Mesodermal cell (in vitro differentiated cells): ENCODE results near the gene HK3.
"Not testable (repeated sequence)": the region's sequence is repeated elsewhere in the genome, so short reads cannot be mapped to it uniquely, and the experiment has no call there.

Source experiments
- H3K27ac ChIP-seq: 2 replicates; pipeline ENCODE4 v1.7.0; 2013; ENCODE audit warnings: mild to moderate bottlenecking, low read depth, low read length, moderate library complexity; ENCODE audit not compliant: severe bottlenecking
- H3K36me3 ChIP-seq: 2 replicates; pipeline ENCODE4 v1.7.1; 2013; ENCODE audit warnings: mild to moderate bottlenecking, low read length, moderate library complexity; ENCODE audit not compliant: control insufficient read depth, insufficient read depth
- H3K4me1 ChIP-seq: one replicate; pipeline ENCODE4 v1.7.1; 2013; ENCODE audit warnings: mild to moderate bottlenecking, low read length; ENCODE audit not compliant: insufficient read depth, control insufficient read depth, poor library complexity, severe bottlenecking
- H3K4me3 ChIP-seq: 2 replicates; pipeline ENCODE4 v1.7.0; 2013; ENCODE audit warnings: low read length, control low read depth, mild to moderate bottlenecking; ENCODE audit not compliant: insufficient read depth, poor library complexity, severe bottlenecking; ENCODE audit errors: extremely low read depth
- H3K9me3 ChIP-seq: 2 replicates; pipeline ENCODE4 v1.7.1; 2013; ENCODE audit warnings: mild to moderate bottlenecking, low read length, moderate library complexity; ENCODE audit not compliant: control insufficient read depth
- WGBS, 2 experiments: methylation state at CpG; one replicate each; pipeline ENCODE4 v1.1.5; 2013; ENCODE audit warnings: missing lambda C conversion rate in 2 of 2; ENCODE audit not compliant: insufficient coverage in 2 of 2; 5-methylcytosine and 5-hydroxymethylcytosine counted together

HK3 gene

GRCh38 chr5:176875014-176875550 is 24.1 kb downstream of the HK3 start:
- Histone ChIP-seq H3K36me3 (no peaks in the 10 kb centered on the region), H3K4me3 (no peak overlapping the region), H3K4me1 (no peaks in the 10 kb centered on the region), H3K27ac (no peak overlapping the region), H3K9me3 (no peaks in the 10 kb centered on the region)
- 89 to 90% methylated on average over 17 of the region's 17 CpGs for WGBS, 2 experiments

- 94 to 96% methylated on average over 5 to 11 of the region's 20 CpGs for WGBS, 2 experiments
- H3K4me3 ChIP-seq: no peak overlapping the region
These were observed 24.9 kb downstream of the HK3 start for GRCh38 chr5:176874198-176874780.

GRCh38 chr5:176873541-176874172 is 25.5 kb downstream of the HK3 start:
- 84 to 86% methylated on average over 13 to 16 of the region's 16 CpGs for WGBS, 2 experiments
- H3K4me1 ChIP-seq: no peaks in the 10 kb centered on the region
- no peaks in the 10 kb centered on the region for H3K9me3 ChIP-seq
- H3K4me3 ChIP-seq: no peak overlapping the region
- no peaks in the 10 kb centered on the region for H3K36me3 ChIP-seq
- no peak overlapping the region for H3K27ac ChIP-seq

More at GRCh38 chr5:176874198-176874780, 24.9 kb downstream of the HK3 start:
- Histone ChIP-seq H3K36me3 (no peaks in the 10 kb centered on the region), H3K4me1 (no peaks in the 10 kb centered on the region), H3K9me3 (no peaks in the 10 kb centered on the region), H3K27ac (no peak overlapping the region)

- not testable (repeated sequence) for H3K4me1 ChIP-seq, H3K4me3 ChIP-seq, H3K9me3 ChIP-seq, H3K36me3 ChIP-seq, H3K27ac ChIP-seq
- WGBS, 2 experiments: no CpG with 5 or more reads among the region's 2 CpGs
These were observed 26.1 kb downstream of the HK3 start for GRCh38 chr5:176873011-176873410.

GRCh38 chr5:176872586-176872985 is 26.6 kb downstream of the HK3 start:
- H3K27ac ChIP-seq, H3K9me3 ChIP-seq, H3K4me3 ChIP-seq, H3K4me1 ChIP-seq, H3K36me3 ChIP-seq: not testable (repeated sequence)
- 67% methylated on average over 1 of the region's 2 CpGs; no CpG with 5 or more reads in 1 of the 2 experiments for WGBS, 2 experiments

- not testable (repeated sequence) for H3K9me3 ChIP-seq
- 50 to 73% methylated on average over 2 to 3 of the region's 10 CpGs for WGBS, 2 experiments
These were observed 28.5 kb downstream of the HK3 start for GRCh38 chr5:176870644-176871043.

GRCh38 chr5:176870110-176870591 is 29.0 kb downstream of the HK3 start:
- no peaks in the 10 kb centered on the region for H3K4me1 ChIP-seq
- H3K36me3 ChIP-seq: no peaks in the 10 kb centered on the region
- no peak overlapping the region for H3K27ac ChIP-seq
- WGBS, 2 experiments: 63 to 68% methylated on average over 16 to 17 of the region's 17 CpGs
- no peak overlapping the region for H3K4me3 ChIP-seq
- no peaks in the 10 kb centered on the region for H3K9me3 ChIP-seq

More at GRCh38 chr5:176870644-176871043, 28.5 kb downstream of the HK3 start:
- H3K36me3 ChIP-seq, H3K4me3 ChIP-seq, H3K4me1 ChIP-seq, H3K27ac ChIP-seq: not testable (repeated sequence)

- 86 to 91% methylated on average over 32 to 35 of the region's 38 CpGs for WGBS, 2 experiments
- Histone ChIP-seq H3K9me3 (no peaks in the 10 kb centered on the region), H3K27ac (no peak overlapping the region)
These were observed 29.5 kb downstream of the HK3 start for GRCh38 chr5:176869501-176870109.

GRCh38 chr5:176868731-176869130 is 30.4 kb downstream of the HK3 start:
- Histone ChIP-seq H3K4me3 (no peak overlapping the region), H3K4me1 (no peaks in the 10 kb centered on the region)
- 95 to 96% methylated on average over 14 to 20 of the region's 20 CpGs for WGBS, 2 experiments

More at GRCh38 chr5:176869501-176870109, 29.5 kb downstream of the HK3 start:
- H3K4me1 ChIP-seq: no peaks in the 10 kb centered on the region
- no peaks in the 10 kb centered on the region for H3K36me3 ChIP-seq
- no peak overlapping the region for H3K4me3 ChIP-seq

GRCh38 chr5:176868126-176868525 is 31.0 kb downstream of the HK3 start:
- Histone ChIP-seq H3K36me3 (no peaks in the 10 kb centered on the region), H3K4me1 (peaks cover 4% of the 10 kb centered on the region), H3K9me3 (no peaks in the 10 kb centered on the region), H3K4me3 (no peak overlapping the region), H3K27ac (no peak overlapping the region)
- 88 to 95% methylated on average over 11 to 12 of the region's 14 CpGs for WGBS, 2 experiments

More at GRCh38 chr5:176868731-176869130, 30.4 kb downstream of the HK3 start:
- Histone ChIP-seq H3K9me3 (no peaks in the 10 kb centered on the region), H3K27ac (no peak overlapping the region), H3K36me3 (no peaks in the 10 kb centered on the region)
